ENCODE results near the gene TNK1.

The TNK1 gene

DNA sequence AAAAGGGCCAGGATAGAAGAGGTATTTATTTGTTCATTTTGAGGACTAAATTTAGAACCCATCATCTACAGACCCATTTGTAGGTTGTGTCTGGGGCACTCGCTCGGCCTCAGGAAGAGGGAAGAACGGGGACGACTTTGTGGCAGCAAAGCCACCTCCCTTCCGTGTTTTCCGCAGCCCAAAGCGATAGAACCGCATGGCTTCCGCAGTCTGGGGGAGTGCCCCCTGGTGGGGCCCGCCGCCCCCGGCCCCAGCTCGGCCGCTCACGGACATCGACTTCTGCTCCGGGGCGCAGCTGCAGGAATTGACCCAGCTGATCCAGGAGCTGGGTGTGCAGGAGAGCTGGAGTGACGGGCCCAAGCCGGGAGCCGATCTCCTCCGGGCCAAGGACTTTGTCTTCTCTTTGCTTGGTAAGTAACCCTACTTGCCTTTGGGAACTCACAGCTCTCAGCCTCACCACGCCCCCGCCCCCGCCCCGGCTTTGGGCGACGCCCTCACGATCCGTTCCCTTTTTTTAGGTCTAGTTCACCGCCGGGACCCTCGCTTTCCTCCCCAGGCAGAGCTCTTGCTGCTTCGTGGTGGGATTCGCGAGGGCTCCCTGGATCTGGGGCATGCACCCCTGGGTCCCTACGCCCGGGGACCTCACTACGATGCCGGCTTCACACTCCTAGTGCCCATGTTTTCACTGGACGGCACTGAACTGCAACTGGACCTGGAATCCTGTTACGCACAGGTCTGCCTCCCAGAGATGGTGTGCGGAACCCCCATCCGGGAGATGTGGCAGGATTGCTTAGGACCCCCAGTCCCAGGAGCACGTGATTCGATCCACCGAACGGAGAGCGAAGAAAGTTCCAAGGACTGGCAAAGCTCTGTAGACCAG lies 55.0 kb downstream of the TNK1 start:
- no peak for DNase-seq (ENCODE audit: low spot score)

DNA sequence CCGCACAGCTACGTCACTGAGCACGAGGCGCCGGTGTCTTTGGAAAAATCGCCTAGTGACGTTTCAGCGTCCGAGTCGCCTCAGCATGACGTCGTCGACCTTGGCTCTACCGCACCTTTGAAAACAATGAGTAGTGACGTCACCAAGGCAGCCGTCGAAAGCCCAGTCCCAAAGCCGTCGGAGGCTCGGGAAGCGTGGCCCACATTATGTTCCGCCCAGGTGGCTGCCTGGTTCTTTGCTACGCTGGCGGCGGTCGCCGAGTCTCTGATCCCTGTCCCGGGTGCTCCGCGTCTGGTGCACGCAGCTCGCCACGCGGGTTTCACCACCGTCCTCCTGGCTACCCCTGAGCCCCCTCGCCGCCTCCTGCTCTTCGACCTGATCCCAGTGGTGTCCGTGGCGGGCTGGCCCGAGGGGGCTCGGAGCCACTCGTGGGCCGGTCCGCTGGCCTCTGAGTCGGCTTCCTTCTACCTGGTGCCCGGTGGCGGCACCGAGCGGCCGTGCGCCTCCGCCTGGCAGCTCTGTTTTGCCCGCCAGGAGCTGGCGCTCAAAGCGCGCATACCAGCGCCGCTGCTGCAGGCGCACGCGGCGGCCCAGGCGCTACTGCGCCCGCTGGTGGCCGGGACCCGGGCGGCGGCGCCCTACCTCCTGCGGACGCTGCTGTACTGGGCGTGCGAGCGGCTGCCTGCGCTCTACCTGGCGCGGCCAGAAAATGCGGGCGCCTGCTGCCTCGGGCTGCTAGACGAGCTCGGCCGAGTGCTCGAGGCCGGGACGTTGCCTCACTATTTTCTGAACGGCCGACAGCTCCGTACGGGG lies 55.9 kb downstream of the TNK1 start:
- DNase-seq (ENCODE audit: low spot score) = peak; percentile 81

DNA sequence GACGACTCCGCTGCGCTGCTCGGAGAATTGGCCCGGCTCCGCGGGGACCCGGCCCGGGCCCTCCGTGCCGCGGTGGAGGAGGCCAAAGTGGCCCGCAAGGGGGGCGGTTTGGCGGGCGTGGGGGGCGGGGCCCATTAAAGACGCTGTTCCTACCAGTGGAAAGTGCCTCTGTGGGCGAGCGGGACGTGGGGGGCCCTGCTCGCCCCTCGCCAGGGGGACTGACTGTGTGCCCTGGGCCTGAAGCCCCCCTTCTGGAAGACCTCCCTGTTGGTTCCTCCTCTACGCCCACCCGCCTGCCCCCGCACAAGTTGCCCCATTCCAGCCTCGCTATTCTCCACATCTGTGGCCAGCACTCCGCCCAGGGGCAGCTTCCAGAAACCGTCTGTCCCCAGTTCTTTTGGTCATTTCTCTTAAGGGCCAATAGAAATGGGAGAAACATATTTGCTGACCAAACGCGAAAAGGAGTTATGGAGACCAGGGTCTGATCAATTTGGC lies 56.5 kb downstream of the TNK1 start:
- DNase-seq (ENCODE audit: low spot score) = no peak

DNA sequence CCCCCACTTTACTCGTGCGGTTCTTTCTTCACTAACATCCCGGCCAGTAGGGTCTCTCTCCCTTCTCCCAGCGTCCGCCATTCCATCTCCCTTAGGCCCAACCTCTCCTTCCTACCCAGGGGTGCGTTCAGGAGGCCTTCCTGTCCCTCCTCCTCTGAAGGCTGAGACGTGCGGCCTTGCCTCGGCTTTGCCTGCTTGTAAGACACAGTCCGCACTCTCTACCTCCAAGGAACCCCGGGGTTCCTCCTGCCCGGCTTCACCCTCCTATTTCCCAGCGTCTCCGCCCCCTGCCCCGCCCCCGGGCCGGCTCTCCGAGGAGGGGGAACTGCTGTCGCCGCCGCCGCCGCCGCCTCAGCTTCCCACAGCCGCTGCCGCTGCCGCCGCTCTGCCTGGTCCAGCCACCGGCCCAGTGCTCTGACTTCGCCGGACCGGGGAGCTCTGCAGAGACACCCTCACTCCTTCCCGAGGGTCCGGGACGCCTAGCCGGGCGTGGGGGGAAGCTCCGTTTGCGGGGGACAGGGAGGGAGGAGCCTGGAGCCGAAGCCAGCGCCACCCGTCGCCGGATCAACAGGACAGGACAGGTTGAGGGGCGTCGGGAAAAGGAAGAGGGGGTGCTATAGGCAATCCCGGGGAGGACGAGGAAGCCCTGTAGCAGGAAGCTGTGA lies 57.2 kb downstream of the TNK1 start:
- peak; percentile 78 for DNase-seq (ENCODE audit: low spot score)

DNA sequence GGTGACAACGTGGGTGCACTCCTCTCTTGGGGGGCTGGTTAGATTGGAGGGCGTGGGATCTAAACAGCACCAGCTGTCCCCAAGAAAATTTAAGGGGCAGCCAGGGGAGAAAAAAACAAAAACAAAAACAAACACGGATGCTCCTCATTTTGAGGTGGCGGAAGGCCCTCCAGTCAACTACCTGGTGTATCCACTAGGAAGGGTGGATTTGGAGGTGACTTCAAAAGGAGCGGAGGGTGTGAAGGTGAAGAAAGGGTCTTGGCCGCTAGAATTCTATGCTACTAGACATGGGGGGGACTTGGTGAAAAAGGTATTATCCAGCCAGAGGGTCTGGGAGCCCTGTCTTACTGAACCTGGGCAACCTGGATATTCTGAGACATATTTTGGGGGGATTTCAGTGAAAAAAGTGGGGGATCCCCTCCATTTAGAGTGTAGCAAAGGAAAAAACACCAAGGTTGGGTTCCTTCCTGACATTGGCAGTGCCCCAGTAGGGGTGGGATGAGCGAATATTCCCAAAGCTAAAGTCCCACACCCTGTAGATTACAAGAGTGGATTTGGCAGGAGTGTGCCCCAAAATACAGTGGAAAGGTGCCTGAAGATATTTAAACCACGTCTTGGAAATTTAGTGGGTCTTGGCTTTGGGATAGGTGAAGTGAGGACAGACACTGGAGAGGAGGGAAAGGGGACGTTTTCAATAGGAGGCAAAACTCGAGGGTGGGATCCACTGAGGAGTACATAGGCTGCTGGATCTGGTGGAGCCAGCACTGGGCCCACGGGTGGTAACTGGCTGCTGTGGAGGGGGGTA lies 58.0 kb downstream of the TNK1 start:
- no peak for DNase-seq (ENCODE audit: low spot score)
